Measurements from ENCODE around the gene CKMT2.

- TF ChIP-seq CTCF (conservative IDR thresholded peaks at IDR 0.05; ENCODE audit: low read depth, low read length) (no peak), EZH2 (IDR thresholded peaks at IDR 0.05; ENCODE audit: low read length, unreplicated experiment) (no peak), EZH2phosphoT487 (IDR thresholded peaks at IDR 0.05; ENCODE audit: borderline replicate concordance, low read length) (no peak)
These were observed 72.7 kb downstream of the CKMT2 start for GRCh38 chr5:81305785-81306184.
